ENCODE measurements around the gene SIDT2.

The SIDT2 gene

DNA sequence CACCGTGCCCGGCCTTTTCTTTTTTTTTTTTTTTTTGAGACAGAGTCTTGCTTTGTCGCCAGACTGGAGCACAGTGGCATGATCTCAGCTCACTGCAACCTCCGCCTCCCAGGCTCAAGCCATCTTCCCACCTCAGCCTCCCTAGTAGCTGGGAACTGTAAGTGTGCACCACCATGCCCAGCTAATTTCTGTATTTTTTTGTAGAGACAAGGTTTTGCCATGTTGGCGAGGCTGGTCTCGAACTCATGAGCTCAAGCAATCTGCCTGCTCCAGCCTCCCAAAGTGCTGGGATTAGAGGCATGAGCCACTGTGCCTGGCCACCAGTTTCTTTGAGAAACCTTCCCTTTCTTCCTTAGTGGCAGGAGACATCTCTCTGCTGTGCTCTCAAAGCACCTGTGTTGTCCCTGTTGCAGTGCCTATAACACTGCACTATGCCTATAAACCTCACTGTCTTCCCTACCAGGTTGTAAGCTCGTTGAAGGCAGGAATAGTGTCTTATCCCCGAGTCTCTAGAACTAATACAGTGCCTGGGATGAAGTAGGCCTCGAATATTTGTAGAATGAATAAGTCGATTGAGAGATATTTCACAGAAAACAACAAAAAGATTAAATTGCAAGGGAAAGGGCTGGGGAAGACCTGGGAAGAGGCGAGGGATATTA is 34.3 kb downstream of the SIDT2 start:
- ChIA-PET CTCF (interaction anchor here (15.2 kb wide), 1 partner anchor 17 kb away, joined by 191 read pairs; the partner anchor contains the start of genes PCSK7 and RNF214), POLR2A (interaction anchor here (0.7 to 1.7 kb wide), 2 partner anchors 9 to 17 kb away, joined by 4 to 12 read pairs; no protein-coding TSS in a partner anchor)
- no peak for DNase-seq (ENCODE audit: low read depth, low spot score)
- TF ChIP-seq, protein P1, sequence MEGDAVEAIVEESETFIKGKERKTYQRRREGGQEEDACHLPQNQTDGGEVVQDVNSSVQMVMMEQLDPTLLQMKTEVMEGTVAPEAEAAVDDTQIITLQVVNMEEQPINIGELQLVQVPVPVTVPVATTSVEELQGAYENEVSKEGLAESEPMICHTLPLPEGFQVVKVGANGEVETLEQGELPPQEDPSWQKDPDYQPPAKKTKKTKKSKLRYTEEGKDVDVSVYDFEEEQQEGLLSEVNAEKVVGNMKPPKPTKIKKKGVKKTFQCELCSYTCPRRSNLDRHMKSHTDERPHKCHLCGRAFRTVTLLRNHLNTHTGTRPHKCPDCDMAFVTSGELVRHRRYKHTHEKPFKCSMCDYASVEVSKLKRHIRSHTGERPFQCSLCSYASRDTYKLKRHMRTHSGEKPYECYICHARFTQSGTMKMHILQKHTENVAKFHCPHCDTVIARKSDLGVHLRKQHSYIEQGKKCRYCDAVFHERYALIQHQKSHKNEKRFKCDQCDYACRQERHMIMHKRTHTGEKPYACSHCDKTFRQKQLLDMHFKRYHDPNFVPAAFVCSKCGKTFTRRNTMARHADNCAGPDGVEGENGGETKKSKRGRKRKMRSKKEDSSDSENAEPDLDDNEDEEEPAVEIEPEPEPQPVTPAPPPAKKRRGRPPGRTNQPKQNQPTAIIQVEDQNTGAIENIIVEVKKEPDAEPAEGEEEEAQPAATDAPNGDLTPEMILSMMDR (IDR thresholded peaks at IDR 0.05; ENCODE audit: insufficient read depth, low read length, missing control alignments), result no peak
- no peak overlapping the region for H3K4me3 ChIP-seq (ENCODE audit: low read depth, low read length)

DNA sequence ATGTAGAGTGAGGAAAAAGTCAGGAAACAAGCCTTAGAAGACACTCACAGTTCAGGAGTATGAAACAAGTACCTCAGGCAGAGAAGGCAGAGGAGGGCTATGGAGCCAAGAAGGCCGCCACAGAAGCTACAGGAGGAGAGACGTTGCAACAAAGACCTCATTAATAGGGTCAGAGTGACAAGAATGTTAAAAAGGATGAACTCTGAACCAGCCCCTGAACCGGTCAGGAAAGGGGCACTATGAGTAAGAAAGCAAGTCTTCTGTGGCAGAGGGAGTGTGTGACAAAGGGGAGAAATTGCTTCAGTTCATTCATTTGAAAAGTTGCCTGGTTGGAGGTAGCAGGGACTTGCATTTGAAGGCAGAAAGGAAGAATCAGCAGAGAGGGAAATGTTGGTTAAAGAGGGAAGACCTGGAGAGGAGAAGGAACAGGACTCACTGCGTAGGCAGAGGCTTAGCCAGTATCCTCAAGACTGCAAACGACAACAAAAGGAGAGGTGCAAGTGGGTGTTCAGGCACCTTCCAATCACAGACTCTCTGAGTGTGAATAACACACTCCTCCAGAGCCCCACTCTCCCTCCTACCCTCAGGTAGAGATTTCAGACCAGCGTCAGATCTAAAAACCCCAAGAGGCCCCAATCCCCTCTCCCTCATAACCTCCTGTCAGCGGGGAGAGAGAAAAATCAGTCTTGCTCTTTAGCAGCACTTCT is 36.0 kb downstream of the SIDT2 start:
- POLR2A ChIA-PET, result interaction anchor here (0.6 kb wide), 1 partner anchor 9 kb away, joined by 4 read pairs; no protein-coding TSS in a partner anchor
- TF ChIP-seq, protein P1 (IDR thresholded peaks at IDR 0.05; ENCODE audit: insufficient read depth, low read length, missing control alignments), result no peak

DNA sequence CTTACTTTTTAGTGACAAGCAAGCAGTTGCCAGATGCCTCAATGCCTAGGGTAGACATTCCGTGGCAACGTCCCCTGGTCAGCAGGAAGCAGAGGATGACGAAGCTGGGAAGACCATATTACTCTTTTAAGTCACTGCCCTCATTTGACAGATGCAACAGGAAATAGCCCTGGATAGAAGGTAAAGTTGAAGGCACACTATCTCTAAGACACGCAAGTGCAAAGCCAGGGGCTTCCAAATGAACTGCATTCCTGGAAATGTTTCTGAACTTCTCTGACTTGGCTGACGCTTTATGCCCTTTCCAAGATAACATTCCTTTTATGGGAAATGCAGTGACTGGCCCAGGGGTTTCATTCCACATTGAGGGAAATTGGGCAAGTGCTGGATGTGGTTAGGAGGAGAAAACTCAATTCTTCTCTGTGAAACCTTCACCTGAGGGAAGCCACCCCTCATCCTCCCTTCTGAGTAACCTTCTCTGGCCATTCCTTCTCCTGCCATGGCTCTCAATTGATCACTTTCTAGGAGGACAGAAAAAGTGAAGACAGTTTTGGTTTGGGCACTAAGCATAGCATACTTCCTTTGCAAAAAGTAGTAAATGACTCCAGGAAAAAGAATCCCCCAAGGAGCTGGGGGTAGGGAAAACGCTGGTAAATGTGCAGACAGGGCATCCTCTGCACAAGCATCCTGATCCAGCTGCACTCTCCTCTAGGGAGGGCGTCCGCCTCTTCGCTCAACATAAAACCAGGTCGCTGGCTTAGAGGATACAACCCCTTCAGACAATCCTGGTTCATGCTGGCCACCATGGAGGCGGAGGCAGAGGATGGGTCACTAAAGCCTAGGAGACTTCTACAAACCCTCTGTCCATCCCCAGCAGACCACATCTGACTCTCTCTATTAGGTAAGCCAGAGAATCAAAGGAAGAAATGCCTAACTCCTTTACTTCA is 38.9 kb downstream of the SIDT2 start:
- no peak overlapping the region for H3K4me3 ChIP-seq (ENCODE audit: low read depth, low read length)
- ChIA-PET CTCF (interaction anchor here (2.2 to 15.2 kb wide), 2 partner anchors 12 to 36 kb away, joined by 6 to 191 read pairs; partner anchors contain the start of genes PCSK7 and RNF214), POLR2A (interaction anchor here (1.5 kb wide), 1 partner anchor 18 kb away, joined by 7 read pairs; the partner anchor contains the start of gene TAGLN)
- peak; percentile 59 for DNase-seq (ENCODE audit: low read depth, low spot score)
- TF ChIP-seq, protein P1 (IDR thresholded peaks at IDR 0.05; ENCODE audit: insufficient read depth, low read length, missing control alignments), result no peak

More for the DNA sequence above, 36.0 kb downstream of the SIDT2 start:
- CTCF ChIA-PET, result interaction anchor here (15.2 kb wide), 1 partner anchor 15 kb away, joined by 191 read pairs; the partner anchor contains the start of genes PCSK7 and RNF214
- DNase-seq (ENCODE audit: low read depth, low spot score), result no peak
- H3K4me3 ChIP-seq (ENCODE audit: low read depth, low read length), result no peak overlapping the region

DNA sequence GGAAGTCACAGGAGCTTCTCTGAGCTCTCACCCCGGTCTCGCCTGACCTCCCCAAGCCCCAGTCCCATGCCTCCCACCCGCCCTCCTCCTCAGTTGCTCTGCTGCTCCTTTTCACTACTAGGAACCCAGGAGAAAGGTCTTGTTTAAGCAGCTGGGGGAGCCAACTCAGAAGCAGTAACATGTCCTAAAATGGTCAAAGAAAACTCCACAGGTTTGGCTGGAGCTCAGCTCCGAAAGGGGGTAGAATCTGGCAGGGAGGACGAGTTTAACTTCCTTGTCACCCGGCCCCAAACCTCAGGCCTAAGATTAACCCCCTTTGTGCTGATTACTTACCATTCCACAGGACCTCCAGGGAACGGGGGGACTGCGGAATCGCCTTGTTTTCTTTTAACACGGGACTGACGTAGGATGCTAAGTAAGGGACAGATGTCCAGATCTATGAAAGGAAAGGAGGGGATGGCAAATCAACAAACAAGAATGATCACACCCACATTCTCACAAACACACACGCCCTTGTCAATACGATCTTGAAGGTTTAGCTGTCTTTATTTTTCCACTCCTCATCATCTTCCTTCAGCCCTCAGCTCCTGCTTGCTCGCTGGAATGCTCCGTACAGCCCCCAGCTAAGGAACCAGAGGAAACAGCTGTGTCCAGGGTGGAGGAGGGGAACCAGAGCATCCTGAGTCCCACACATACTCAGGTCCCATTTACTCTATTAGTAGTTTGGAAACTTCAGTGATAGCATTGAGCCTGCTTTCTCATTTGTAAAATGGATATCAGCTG is 39.8 kb downstream of the SIDT2 start:
- H3K4me3 ChIP-seq (ENCODE audit: low read depth, low read length), result no peak overlapping the region
- POLR2A ChIA-PET, result interaction anchor here (1.5 kb wide), 1 partner anchor 19 kb away, joined by 7 read pairs; the partner anchor contains the start of gene TAGLN
- DNase-seq (ENCODE audit: low read depth, low spot score), result no peak
- TF ChIP-seq, protein P1 (IDR thresholded peaks at IDR 0.05; ENCODE audit: insufficient read depth, low read length, missing control alignments), result no peak
- CTCF ChIA-PET, result interaction anchor here (0.5 to 15.2 kb wide), 4 partner anchors 12 to 53 kb away, joined by 4 to 191 read pairs (median 5); partner anchors contain the start of genes PCSK7 and RNF214

DNA sequence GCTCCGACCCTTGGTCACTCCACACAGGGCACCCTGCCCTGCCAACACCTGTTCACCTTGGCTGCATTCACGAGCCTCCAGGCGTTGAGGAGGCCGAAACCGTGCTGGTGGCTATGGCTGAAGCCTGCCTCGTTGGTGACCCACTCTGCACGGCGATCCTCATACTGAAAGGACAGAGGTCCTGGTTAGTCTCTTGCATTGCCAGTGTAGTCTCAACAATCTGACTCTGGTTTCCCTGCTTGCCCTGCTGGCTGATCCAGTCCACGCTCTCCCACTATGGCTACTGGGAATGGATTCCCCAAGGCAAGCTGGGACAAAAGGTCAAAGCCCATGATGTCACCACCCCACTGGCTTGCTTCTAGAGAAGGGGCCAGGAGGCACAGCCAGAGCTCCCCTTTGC is 40.5 kb downstream of the SIDT2 start:
- ChIA-PET CTCF (interaction anchor here (1.5 to 15.2 kb wide), 2 partner anchors 11 to 22 kb away, joined by 4 to 191 read pairs; partner anchors contain the start of genes PCSK7 and RNF214), POLR2A (interaction anchor here (1.5 kb wide), 1 partner anchor 20 kb away, joined by 7 read pairs; the partner anchor contains the start of gene TAGLN)
- no peak overlapping the region for H3K4me3 ChIP-seq (ENCODE audit: low read depth, low read length)
- no peak for DNase-seq (ENCODE audit: low read depth, low spot score)
- TF ChIP-seq, protein P1 (IDR thresholded peaks at IDR 0.05; ENCODE audit: insufficient read depth, low read length, missing control alignments), result no peak

All from AG04449 (cell line).